GM12878 (cell line): ENCODE results near the gene DDIT4. TPM values are rescaled to one million over a fixed set of nuclear protein-coding genes. Genes with fewer than 3 reads are reported as not detected.

ENCODE experiments used
- ATAC-seq: fragments of 200-7000 bp; cut with Tn5 transposase; 3 replicates; pipeline ENCODE4 v1.9.1; 2020; ENCODE audit warnings: mild to moderate bottlenecking, moderate library complexity
- BruUV-seq: library from RNA; stranded (reverse); fragments of 400-500 nt; replicated peaks from 2 replicates; lab custom pipeline; 2021; lab: Mats Ljungman, UMichigan
- CTCF ChIA-PET: fragments of 300-600 bp; sonication (Branson Sonifier 250); formaldehyde crosslinking; extraction: SDS; loops from one replicate; lab custom pipeline; 2021; ENCODE audit warnings: inconsistent platforms; lab: Yijun Ruan, JAX
- POLR2A ChIA-PET: fragments of 350-600 bp; formaldehyde crosslinking; extraction: SDS; loops from one replicate; lab custom pipeline; 2021; ENCODE audit warnings: inconsistent platforms; lab: Charles Lee
- RAD21 ChIA-PET: fragments of 300-600 bp; sonication (Branson Sonifier 250); formaldehyde crosslinking; loops from one replicate; lab custom pipeline; 2023; ENCODE audit warnings: antibody characterized with exemption; ENCODE audit not compliant: unreplicated experiment; lab: Charles Lee
- SMC1A ChIA-PET: fragments of 300-600 bp; sonication (Branson Sonifier 250); formaldehyde crosslinking; loops from one replicate; lab custom pipeline; 2023; ENCODE audit not compliant: unreplicated experiment, uncharacterized antibody; lab: Charles Lee
- DNase-seq: peaks from one replicate; pipeline ENCODE4 v3.0.0-alpha.2; 2011; ENCODE audit warnings: low read depth, low spot score
- FAIRE-seq: peaks from 3 replicates; lab custom pipeline; 2011; peaks lifted over from hg19 to GRCh38; lab: Jason Lieb, UNC
- H2AFZ ChIP-seq: 2 replicates; pipeline ENCODE4 v1.6.0; 2011; ENCODE audit warnings: low read depth, low read length, control low read depth; ENCODE audit not compliant: control insufficient read depth
- H3K27ac ChIP-seq: 2 replicates; pipeline ENCODE4 v1.5.1; 2011; ENCODE audit warnings: control low read depth; ENCODE audit not compliant: control insufficient read depth, insufficient read depth
- H3K27me3 ChIP-seq, 2 experiments: replicated peaks in 1 of 2; 2 replicates each; pipeline versions ENCODE4 v1.6.0 to v1.6.1; 2011; ENCODE audit warnings: low read length in 1 of 2; ENCODE audit not compliant: control insufficient read depth in 2 of 2, insufficient read depth in 2 of 2
- H3K36me3 ChIP-seq, 2 experiments: 2 replicates each; pipeline ENCODE4 v1.5.1; 2011; ENCODE audit warnings: low read length in 1 of 2; ENCODE audit not compliant: control insufficient read depth in 2 of 2, insufficient read depth in 2 of 2
- H3K4me1 ChIP-seq: 2 replicates; pipeline ENCODE4 v1.6.1; 2011; ENCODE audit warnings: mild to moderate bottlenecking, low read length, moderate library complexity, mixed read lengths; ENCODE audit not compliant: control insufficient read depth, insufficient read depth
- H3K4me2 ChIP-seq: 2 replicates; pipeline ENCODE4 v1.6.0; 2011; ENCODE audit warnings: control low read depth; ENCODE audit not compliant: control insufficient read depth, insufficient read depth
- H3K4me3 ChIP-seq: fragments of 200-600 bp; sonication (generic); 2 replicates; pipeline ENCODE4 v1.5.1; 2016
- H3K79me2 ChIP-seq: 2 replicates; pipeline ENCODE4 v1.6.0; 2011; ENCODE audit warnings: low read length; ENCODE audit not compliant: control insufficient read depth, insufficient read depth
- H3K9ac ChIP-seq: 2 replicates; pipeline ENCODE4 v1.8.0; 2011; ENCODE audit warnings: low read length, control low read depth, mixed read lengths; ENCODE audit not compliant: control insufficient read depth, insufficient read depth
- H3K9me3 ChIP-seq: replicated peaks from 3 replicates; pipeline ENCODE4 v1.5.1; 2011; ENCODE audit warnings: mild to moderate bottlenecking, low read length; ENCODE audit not compliant: control insufficient read depth, insufficient read depth
- H4K20me1 ChIP-seq: 2 replicates; pipeline ENCODE4 v1.6.0; 2011; ENCODE audit not compliant: control insufficient read depth, insufficient read depth
- ASH2L ChIP-seq: fragments of 300-600, 200-600 bp; sonication (generic); IDR thresholded peaks from 2 replicates; pipeline ENCODE4 v1.6.1; 2017; ENCODE audit warnings: low read depth, mild to moderate bottlenecking, borderline replicate concordance
- CHD4 ChIP-seq: fragments of 200-600 bp; sonication (generic); IDR thresholded peaks from 2 replicates; pipeline ENCODE4 v1.6.1; 2016; ENCODE audit warnings: mild to moderate bottlenecking
- EED ChIP-seq: sonication (generic); IDR thresholded peaks from 2 replicates; pipeline ENCODE4 v1.6.1; 2016; ENCODE audit warnings: antibody characterized with exemption, low read depth
- EP300 ChIP-seq, 2 experiments: fragments of 150-350 bp in 1 of 2; IDR thresholded peaks; 2 replicates each; pipeline ENCODE4 v1.6.1; 2011 to 2012; ENCODE audit warnings: low read depth in 2 of 2, low read length in 2 of 2, borderline replicate concordance in 1 of 2, improper control_type of control experiment in 1 of 2, inconsistent platforms in 1 of 2; ENCODE audit not compliant: control insufficient read depth in 1 of 2
- GABPA ChIP-seq: IDR thresholded peaks from 2 replicates; pipeline ENCODE4 v1.6.1; 2014; ENCODE audit warnings: antibody characterized with exemption, low read depth, mild to moderate bottlenecking, inconsistent platforms
- SRF ChIP-seq, 2 experiments: IDR thresholded peaks; 2 replicates each; pipeline ENCODE4 v1.6.1; 2011; ENCODE audit warnings: low read depth in 2 of 2, low read length in 2 of 2, mild to moderate bottlenecking in 1 of 2, moderate library complexity in 1 of 2
- WGBS: methylation state at CpG from one replicate; pipeline ENCODE4 v1.1.6; 2016; ENCODE audit warnings: low lambda C conversion rate; ENCODE audit not compliant: insufficient replicate concordance, insufficient coverage; ENCODE audit errors: missing lambda C conversion rate; 5-methylcytosine and 5-hydroxymethylcytosine counted together
- in situ Hi-C: fragments of 300-500 bp; cut with MboI; formaldehyde crosslinking; loops from 9 replicates; pipeline ENCODE4 v1.14.3; 2018; ENCODE audit warnings: mixed read lengths
- intact Hi-C: fragments of 100-400 bp; cut with micrococcal nuclease; formaldehyde crosslinking; loops from one replicate; pipeline ENCODE4 v1.14.2; 2022; ENCODE audit not compliant: unreplicated experiment
- polyA plus RNA-seq, 11 experiments: library from polyadenylated mRNA; depleted of rRNA in 4 of 11; unstranded in 6 of 11; stranded (reverse) in 5 of 11; fragments of >200 nt; fragmentation: Nextera tagmentation in 4 of 11; fragmentation: Illumina TruSeq in 1 of 11; extraction: Ambion mirVana in 4 of 11; extraction: Trizol in 1 of 11; gene quantifications; 1 replicate in 1 of 11; 2 replicates in 10 of 11; pipeline versions ENCODE4 v1.2.1 to v1.2.3, GENCODE V29; 2011 to 2016; ENCODE audit warnings: inconsistent platforms in 2 of 11, missing spikeins in 2 of 11, low read depth in 1 of 11
- total RNA-seq, 4 experiments: library from RNA; depleted of rRNA in 3 of 4; stranded (reverse); fragments of >200 nt in 3 of 4; fragmentation: Illumina TruSeq in 1 of 4; extraction: Trizol in 1 of 4; gene quantifications; 2 replicates each; pipeline versions ENCODE4 v1.2.1 to v1.2.3, GENCODE V29; 2013 to 2021

The DDIT4 gene
- total and polyA plus RNA-seq, 10 of the 15 experiments (the other 5 are each of a cell fraction or from before 2014, with no cell fraction given): 2.1 to 277 (median 183) TPM

- FAIRE-seq (no peak), ATAC-seq (no peak), DNase-seq (no peak)
- intact Hi-C loops (no loop called here), in situ Hi-C loops (no loop called here)
- H3K27me3 ChIP-seq: no peaks in the 10 kb centered on the region
- no peaks in the 10 kb centered on the region for H4K20me1 ChIP-seq
- peak overlapping the region; percentile 61; the same call in 1 of the 2 replicates for H3K27ac ChIP-seq
- ChIA-PET POLR2A (interaction anchor here (0.6 to 11.6 kb wide), 7 partner anchors 11 to 80 kb away, joined by 3 to 84 read pairs (median 6); partner anchors contain the start of gene DDIT4), SMC1A (interaction anchor here (0.9 to 21.0 kb wide), 9 partner anchors 8 to 200 kb away, joined by 3 to 275 read pairs (median 5); partner anchors contain the start of genes ANAPC16, ASCC1 and DDIT4), CTCF (interaction anchor here (0.6 to 3.5 kb wide), 8 partner anchors 11 to 120 kb away, joined by 3 to 18 read pairs (median 6); no protein-coding TSS in a partner anchor), RAD21 (interaction anchor here (2.7 to 13.0 kb wide), 4 partner anchors 22 to 80 kb away, joined by 11 to 200 read pairs (median 150); partner anchors contain the start of genes ANAPC16, ASCC1 and DDIT4)
- no TSS peak for BruUV-seq
- WGBS: 98% methylated on average over 3 of the region's 3 CpGs
- H3K9me3 ChIP-seq: no peaks in the 10 kb centered on the region
- no peak overlapping the region for H3K4me3 ChIP-seq
- peak overlapping the region; percentile 24 for H2AFZ ChIP-seq
- H3K79me2 ChIP-seq: no peaks in the 10 kb centered on the region
- H3K36me3 ChIP-seq: no peaks in the 10 kb centered on the region
- H3K4me2 ChIP-seq: no peak overlapping the region; the same call in 1 of the 2 replicates
- no peak overlapping the region for H3K9ac ChIP-seq
- TF ChIP-seq ASH2L (no peak), EP300 (IDR thresholded peaks at IDR 0.05; ENCODE audit: borderline replicate concordance in 1 of 2, control insufficient read depth in 1 of 2, low read depth in 2 of 2, low read length in 2 of 2) (no peak), GABPA (no peak), CHD4 (no peak), EED (no peak), SRF (IDR thresholded peaks at IDR 0.05; ENCODE audit: low read depth in 2 of 2, low read length in 2 of 2) (no peak)
- peaks cover 70% of the 10 kb centered on the region for H3K4me1 ChIP-seq
Observed at GRCh38 chr10:72252972-72253371, 20.8 kb upstream of the DDIT4 start.
